HCT116 (cell line): Measurements from ENCODE around the gene PSMB7. TPM values are rescaled to one million over a fixed set of nuclear protein-coding genes. Genes with fewer than 3 reads are reported as not detected.

Experiments
- ATAC-seq: fragments of 200-7000 bp; cut with Tn5 transposase; 2 replicates; pipeline ENCODE4 v1.9.1; 2020; ENCODE audit warnings: mild to moderate bottlenecking, moderate library complexity
- BruUV-seq: library from RNA; stranded (reverse); fragments of 400-500 nt; replicated peaks from 2 replicates; lab custom pipeline; 2021; lab: Mats Ljungman, UMichigan
- CTCF ChIA-PET: fragments of 300-600 bp; sonication (Branson Sonifier 250); formaldehyde crosslinking; loops from one replicate; lab custom pipeline; 2021; ENCODE audit warnings: antibody characterized with exemption; lab: Charles Lee
- POLR2A ChIA-PET: fragments of 300-600, 350-600 bp; sonication (Branson Sonifier 250); formaldehyde crosslinking; loops from one replicate; lab custom pipeline; 2021; ENCODE audit warnings: antibody characterized with exemption; lab: Charles Lee
- RAD21 ChIA-PET, 2 experiments: fragments of 300-600 bp; sonication (Branson Sonifier 250); formaldehyde crosslinking; loops; one replicate each; lab custom pipeline; 2023; ENCODE audit warnings: low total read pairs in 2 of 2; ENCODE audit not compliant: uncharacterized antibody in 2 of 2, unreplicated experiment in 2 of 2, low non-redundant PET in 1 of 2; lab: Charles Lee
- DNase-seq: peaks from one replicate; pipeline ENCODE4 v3.0.0-alpha.2; 2010; ENCODE audit warnings: low read depth, low spot score
- H2AFZ ChIP-seq: fragments of 200-600 bp; shearing (Covaris generic), sonication (generic); 2 replicates; pipeline ENCODE4 v1.6.1; 2017; ENCODE audit warnings: low read depth, mixed run types, mixed read lengths, antibody characterized with exemption, low read length; ENCODE audit not compliant: poor library complexity, severe bottlenecking
- H3K27ac ChIP-seq: 2 replicates; pipeline ENCODE4 v1.5.1; 2012; ENCODE audit warnings: low read depth, low read length
- H3K27me3 ChIP-seq: fragments of 200-600 bp; sonication (generic); 2 replicates; pipeline ENCODE4 v1.6.1; 2016; ENCODE audit warnings: mixed run types, low read length, mixed read lengths; ENCODE audit not compliant: insufficient read depth
- H3K36me3 ChIP-seq, 2 experiments: fragments of 200-500 bp in 1 of 2; fragments of 200-600 bp in 1 of 2; sonication (Bioruptor generic) in 1 of 2; sonication (generic) in 1 of 2; 2 replicates each; pipeline versions ENCODE4 v1.5.1 to v1.6.1; 2014 to 2016; ENCODE audit warnings: low read length in 2 of 2, inconsistent platforms in 1 of 2, mixed read lengths in 1 of 2, mixed run types in 1 of 2; ENCODE audit not compliant: insufficient read depth in 2 of 2, control insufficient read depth in 1 of 2
- H3K4me1 ChIP-seq, 2 experiments: fragments of 200-600 bp in 1 of 2; sonication (generic) in 1 of 2; 2 replicates each; pipeline versions ENCODE4 v1.5.1 to v1.6.1; 2012 to 2017; ENCODE audit warnings: low read length in 2 of 2, inconsistent platforms in 1 of 2, mild to moderate bottlenecking in 1 of 2, mixed read lengths in 1 of 2, mixed run types in 1 of 2, moderate library complexity in 1 of 2; ENCODE audit not compliant: insufficient read depth in 2 of 2, control insufficient read depth in 1 of 2
- H3K4me2 ChIP-seq: fragments of 200-600 bp; sonication (generic); 2 replicates; pipeline ENCODE4 v1.6.1; 2017; ENCODE audit warnings: mixed run types, low read length, mixed read lengths
- H3K4me3 ChIP-seq, 2 experiments: fragments of 200-600 bp in 1 of 2; sonication (generic) in 1 of 2; replicated peaks in 1 of 2; 2 replicates each; pipeline ENCODE4 v1.5.1; 2011 to 2016; ENCODE audit warnings: low read length in 2 of 2, control low read depth in 1 of 2, low read depth in 1 of 2, mild to moderate bottlenecking in 1 of 2, mixed read lengths in 1 of 2, mixed run types in 1 of 2
- H3K79me2 ChIP-seq: fragments of 200-600 bp; sonication (generic); 2 replicates; pipeline ENCODE4 v1.6.1; 2017; ENCODE audit warnings: mild to moderate bottlenecking, mixed run types, low read length, moderate library complexity, mixed read lengths; ENCODE audit not compliant: insufficient read depth
- H3K9ac ChIP-seq: fragments of 200-600 bp; sonication (generic); 2 replicates; pipeline ENCODE4 v1.6.1; 2016; ENCODE audit warnings: low read length, mixed read lengths
- H3K9me2 ChIP-seq: fragments of 200-600 bp; sonication (generic), shearing (Covaris generic); 2 replicates; pipeline ENCODE4 v1.6.1; 2017; ENCODE audit warnings: mixed run types, mild to moderate bottlenecking, moderate library complexity; ENCODE audit not compliant: insufficient read depth
- H3K9me3 ChIP-seq, 2 experiments: fragments of 200-500 bp in 1 of 2; fragments of 200-600 bp in 1 of 2; sonication (Bioruptor generic) in 1 of 2; sonication (generic) in 1 of 2; 2 replicates each; pipeline ENCODE4 v1.6.1; 2014 to 2017; ENCODE audit warnings: low read length in 2 of 2, mixed read lengths in 2 of 2, inconsistent platforms in 1 of 2, low read depth in 1 of 2, mild to moderate bottlenecking in 1 of 2, mixed run types in 1 of 2, moderate library complexity in 1 of 2; ENCODE audit not compliant: control insufficient read depth in 1 of 2, insufficient read depth in 1 of 2
- H4K20me1 ChIP-seq: fragments of 200-600 bp; sonication (generic), shearing (Covaris generic); 2 replicates; pipeline ENCODE4 v1.6.1; 2017; ENCODE audit warnings: mixed run types, mild to moderate bottlenecking, moderate library complexity; ENCODE audit not compliant: insufficient read depth
- ZFX ChIP-seq: fragments of 450-650 bp; IDR thresholded peaks from 2 replicates; pipeline ENCODE4 v1.6.1; 2017
- intact Hi-C: fragments of 100-400 bp; cut with micrococcal nuclease; formaldehyde crosslinking; loops from 2 replicates; pipeline ENCODE4 v1.10.0; 2022
- total RNA-seq: library from RNA; stranded (reverse); gene quantifications from one replicate; pipeline ENCODE4 v1.2.1, GENCODE V29; 2021; ENCODE audit not compliant: unreplicated experiment

PSMB7 gene
- total RNA-seq, 1 experiment from 2014 or later = 222 TPM

DNA sequence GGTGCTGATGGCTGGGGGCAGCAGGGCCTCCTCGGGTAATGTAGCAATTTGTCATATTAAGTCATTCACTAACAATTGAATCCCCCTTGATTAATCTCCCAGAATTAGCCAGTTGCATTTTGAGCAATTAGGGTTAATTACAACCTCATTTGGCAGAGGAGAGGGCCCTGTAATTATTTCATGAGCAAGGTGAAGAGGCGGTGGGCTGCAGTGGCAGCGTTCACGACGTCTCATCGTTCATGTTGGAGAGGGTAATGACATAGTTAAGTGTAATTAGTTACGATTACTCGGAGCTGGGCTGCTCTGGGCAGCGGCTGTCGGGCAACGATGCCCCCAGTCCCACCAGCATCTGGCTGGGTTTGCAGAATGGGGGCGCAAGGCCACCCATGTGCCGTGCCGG, 111.5 kb downstream of the PSMB7 start:
- Histone ChIP-seq H3K9me2 (no peaks in the 10 kb centered on the region), H4K20me1 (no peaks in the 10 kb centered on the region), H2AFZ (no peak overlapping the region), H3K4me3 (no peak overlapping the region), H3K36me3 (peaks cover 0 to 4% of the 10 kb centered on the region in 2 experiments; a peak in 1 of 4 replicates)
- no TSS peak for BruUV-seq
- ChIA-PET CTCF (no interaction called here), RAD21 (no interaction called here)
- ATAC-seq = no peak
- TF ChIP-seq ZFX = no peak
- TF ChIP-seq, all 23 proteins: peak for 0
- DNase-seq = no peak
- Histone ChIP-seq H3K27ac (no peak overlapping the region), H3K27me3 (no peaks in the 10 kb centered on the region), H3K4me1 (peaks cover 27 to 68% of the 10 kb centered on the region in 2 experiments), H3K4me2 (no peak overlapping the region), H3K79me2 (peaks cover under 1% of the 10 kb centered on the region; the same call in 1 of the 2 replicates), H3K9me3 (no peaks in the 10 kb centered on the region), H3K9ac (no peak overlapping the region)
- POLR2A ChIA-PET = no interaction called here
- intact Hi-C loops = no loop called here

Other genes starting within 250 kb of the PSMB7 start
- 40.8 TPM for gene NEK6, start 157.5 kb downstream of the PSMB7 start, total RNA-seq
- gene ADGRD2, start 35.0 kb upstream of the PSMB7 start, total RNA-seq = not detected
- gene NR5A1, start 92.0 kb upstream of the PSMB7 start, total RNA-seq = 0.64 TPM